ENCODE results near the gene FXYD3.
A peak's percentile ranks its signal among the peaks of the same experiment; 100 is the strongest.

The FXYD3 gene

DNA sequence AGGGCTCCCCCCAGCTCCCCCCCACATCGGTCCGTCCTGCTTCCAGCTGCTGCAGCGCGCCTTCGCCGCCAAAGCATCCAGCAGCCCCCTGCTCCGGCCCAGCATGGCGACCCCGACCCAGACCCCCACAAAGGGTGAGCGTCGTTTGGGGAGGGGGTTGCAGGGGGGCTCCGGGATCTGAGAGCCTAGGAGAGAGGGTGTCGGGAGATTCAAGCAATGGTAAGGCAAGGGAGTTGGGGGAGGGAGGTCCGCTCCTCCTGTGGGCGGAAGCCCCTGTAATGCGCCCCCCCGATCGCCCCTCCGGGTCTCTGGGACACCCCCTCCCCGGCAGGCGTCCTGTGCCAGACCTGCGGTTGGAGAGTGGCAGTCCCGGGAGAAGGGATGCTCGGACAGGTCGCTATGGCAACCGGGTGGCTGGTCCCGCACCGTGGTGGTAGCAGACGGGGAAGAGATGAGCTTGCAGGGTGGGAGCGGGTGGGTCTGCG, 27.6 kb downstream of the FXYD3 start, which contains the start of gene FXYD7:
Gene FXYD7, plus strand, starts transcription at position 25 of the 485 bp plus-strand sequence. Its CDS starts 79 bp downstream, at position 104.
- Histone ChIP-seq H3K27me3 (no peaks in the 10 kb centered on the region), H3K4me1 (peaks cover 0 to 42% (median 29%) of the 10 kb centered on the region in 4 donors), H3K27ac (no peak within 1 kb of the TSS), H3K9me3 (no peaks in the 10 kb centered on the region), H3K36me3 (no peaks in the 10 kb centered on the region), H3K4me3 (no peak within 1 kb of the TSS)
- TF ChIP-seq, protein P1, sequence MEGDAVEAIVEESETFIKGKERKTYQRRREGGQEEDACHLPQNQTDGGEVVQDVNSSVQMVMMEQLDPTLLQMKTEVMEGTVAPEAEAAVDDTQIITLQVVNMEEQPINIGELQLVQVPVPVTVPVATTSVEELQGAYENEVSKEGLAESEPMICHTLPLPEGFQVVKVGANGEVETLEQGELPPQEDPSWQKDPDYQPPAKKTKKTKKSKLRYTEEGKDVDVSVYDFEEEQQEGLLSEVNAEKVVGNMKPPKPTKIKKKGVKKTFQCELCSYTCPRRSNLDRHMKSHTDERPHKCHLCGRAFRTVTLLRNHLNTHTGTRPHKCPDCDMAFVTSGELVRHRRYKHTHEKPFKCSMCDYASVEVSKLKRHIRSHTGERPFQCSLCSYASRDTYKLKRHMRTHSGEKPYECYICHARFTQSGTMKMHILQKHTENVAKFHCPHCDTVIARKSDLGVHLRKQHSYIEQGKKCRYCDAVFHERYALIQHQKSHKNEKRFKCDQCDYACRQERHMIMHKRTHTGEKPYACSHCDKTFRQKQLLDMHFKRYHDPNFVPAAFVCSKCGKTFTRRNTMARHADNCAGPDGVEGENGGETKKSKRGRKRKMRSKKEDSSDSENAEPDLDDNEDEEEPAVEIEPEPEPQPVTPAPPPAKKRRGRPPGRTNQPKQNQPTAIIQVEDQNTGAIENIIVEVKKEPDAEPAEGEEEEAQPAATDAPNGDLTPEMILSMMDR (IDR thresholded peaks at IDR 0.05) = peak in 1 of 2 experiments; percentile 7
- DNase-seq = no peak
- intact Hi-C loops (cut with DNase I; ENCODE audit: low total_unique reads) = loop anchor here (5.0 kb wide), 1 partner anchor 76 kb away; no protein-coding TSS in a partner anchor

DNA sequence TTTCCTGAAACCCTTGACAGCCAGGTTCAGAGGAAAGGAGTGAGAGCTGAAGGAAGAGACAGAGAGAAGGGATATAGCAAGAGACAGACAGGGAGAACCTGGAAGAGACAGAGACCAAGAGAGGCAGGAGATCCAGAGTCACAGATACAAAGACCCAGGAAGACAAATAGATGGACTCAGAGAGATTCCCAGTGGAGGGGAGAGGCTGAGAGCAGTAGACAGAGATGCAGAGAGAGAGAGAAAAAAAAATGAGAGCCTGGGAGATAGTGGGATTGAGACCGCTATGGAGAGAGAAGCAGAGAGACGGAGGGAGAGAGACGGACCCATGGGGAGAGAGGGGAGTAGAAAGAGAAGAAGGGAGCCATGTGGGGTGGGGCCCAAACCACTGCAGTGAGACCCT, 28.2 kb downstream of the FXYD3 start:
- no peaks in the 10 kb centered on the region for H3K9me3 ChIP-seq
- intact Hi-C loops (cut with DNase I; ENCODE audit: low total_unique reads) = loop anchor here (5.0 kb wide), 1 partner anchor 77 kb away; no protein-coding TSS in a partner anchor
- H3K27me3 ChIP-seq = no peaks in the 10 kb centered on the region
- H3K36me3 ChIP-seq = no peaks in the 10 kb centered on the region
- H3K27ac ChIP-seq = no peak overlapping the region
- H3K4me3 ChIP-seq = no peak overlapping the region
- TF ChIP-seq, protein P1 (IDR thresholded peaks at IDR 0.05) = no peak
- peaks cover 0 to 36% (median 24%) of the 10 kb centered on the region in 4 donors for H3K4me1 ChIP-seq
- no peak for DNase-seq

DNA sequence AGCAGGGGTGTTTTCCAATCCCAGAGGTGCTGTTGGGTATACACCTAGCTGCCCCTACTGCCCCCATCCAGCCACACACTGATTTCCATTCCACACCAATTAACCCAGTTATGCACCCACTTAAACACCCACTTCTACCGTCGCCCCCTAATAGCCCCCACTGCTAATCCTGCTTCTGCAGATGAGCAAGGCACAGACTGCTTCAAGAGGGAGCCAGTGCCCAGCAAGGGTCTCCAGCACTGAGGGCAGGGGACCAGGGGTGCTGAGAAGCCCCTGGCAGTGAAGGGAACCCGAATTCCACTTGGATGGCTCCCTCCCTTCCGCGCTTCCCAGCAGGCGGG, 28.6 kb downstream of the FXYD3 start:
- H3K4me1 ChIP-seq = peaks cover 0 to 36% (median 23%) of the 10 kb centered on the region in 4 donors
- TF ChIP-seq, protein P1 (IDR thresholded peaks at IDR 0.05) = no peak
- no peak for DNase-seq
- H3K9me3 ChIP-seq = no peaks in the 10 kb centered on the region
- H3K4me3 ChIP-seq = no peak overlapping the region
- H3K27me3 ChIP-seq = no peaks in the 10 kb centered on the region
- intact Hi-C loops (cut with DNase I; ENCODE audit: low total_unique reads) = loop anchor here (5.0 kb wide), 1 partner anchor 77 kb away; no protein-coding TSS in a partner anchor
- H3K36me3 ChIP-seq = no peaks in the 10 kb centered on the region
- no peak overlapping the region for H3K27ac ChIP-seq

DNA sequence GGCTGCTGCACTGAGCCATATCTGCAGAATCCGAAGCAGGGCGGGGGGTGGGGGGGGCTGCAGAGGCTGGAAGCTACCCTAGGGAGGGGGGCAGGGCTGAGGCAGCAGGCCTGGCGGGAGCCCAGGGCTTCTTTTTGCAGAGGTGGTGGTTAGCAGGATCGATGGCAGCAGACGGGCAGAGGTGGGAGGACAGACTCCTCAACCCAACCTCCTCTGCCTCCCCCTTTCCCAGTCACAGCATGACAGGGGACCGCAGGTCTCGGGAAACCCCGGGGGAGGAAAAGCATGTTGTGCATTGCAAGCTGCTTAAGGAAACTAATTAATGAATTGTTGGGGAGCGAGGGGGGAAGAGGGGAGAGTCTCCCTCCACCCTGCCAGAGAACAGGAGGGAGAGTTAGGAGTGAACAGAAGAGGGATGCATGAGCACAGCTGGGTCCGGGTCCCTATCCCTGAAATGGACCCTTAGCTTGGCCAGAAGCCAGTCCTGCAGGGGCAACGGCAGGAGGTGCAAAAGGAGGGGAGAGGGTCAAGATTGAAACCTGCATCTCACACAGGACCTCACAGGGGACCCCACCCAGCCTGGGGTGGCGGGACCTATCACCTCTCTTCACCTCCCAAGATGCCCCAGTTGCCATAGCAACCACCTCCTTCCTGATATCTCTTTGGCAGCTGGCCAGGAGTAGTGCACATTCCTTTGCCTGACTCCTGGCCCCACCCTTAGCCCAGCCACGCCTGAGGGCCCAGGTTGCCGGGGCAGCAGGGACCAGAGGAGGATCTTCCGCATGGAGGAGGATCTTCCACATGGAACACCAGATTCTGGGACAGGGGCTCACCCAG, 29.2 kb downstream of the FXYD3 start:
- H3K9me3 ChIP-seq = no peaks in the 10 kb centered on the region
- DNase-seq = no peak
- H3K36me3 ChIP-seq = no peaks in the 10 kb centered on the region
- no peaks in the 10 kb centered on the region for H3K27me3 ChIP-seq
- no peak overlapping the region for H3K4me3 ChIP-seq
- TF ChIP-seq, protein P1 (IDR thresholded peaks at IDR 0.05) = no peak
- intact Hi-C loops (cut with DNase I; ENCODE audit: low total_unique reads) = loop anchor here (5.0 kb wide), 1 partner anchor 78 kb away; no protein-coding TSS in a partner anchor
- H3K27ac ChIP-seq = no peak overlapping the region
- H3K4me1 ChIP-seq = peaks cover 0 to 34% (median 20%) of the 10 kb centered on the region in 4 donors

DNA sequence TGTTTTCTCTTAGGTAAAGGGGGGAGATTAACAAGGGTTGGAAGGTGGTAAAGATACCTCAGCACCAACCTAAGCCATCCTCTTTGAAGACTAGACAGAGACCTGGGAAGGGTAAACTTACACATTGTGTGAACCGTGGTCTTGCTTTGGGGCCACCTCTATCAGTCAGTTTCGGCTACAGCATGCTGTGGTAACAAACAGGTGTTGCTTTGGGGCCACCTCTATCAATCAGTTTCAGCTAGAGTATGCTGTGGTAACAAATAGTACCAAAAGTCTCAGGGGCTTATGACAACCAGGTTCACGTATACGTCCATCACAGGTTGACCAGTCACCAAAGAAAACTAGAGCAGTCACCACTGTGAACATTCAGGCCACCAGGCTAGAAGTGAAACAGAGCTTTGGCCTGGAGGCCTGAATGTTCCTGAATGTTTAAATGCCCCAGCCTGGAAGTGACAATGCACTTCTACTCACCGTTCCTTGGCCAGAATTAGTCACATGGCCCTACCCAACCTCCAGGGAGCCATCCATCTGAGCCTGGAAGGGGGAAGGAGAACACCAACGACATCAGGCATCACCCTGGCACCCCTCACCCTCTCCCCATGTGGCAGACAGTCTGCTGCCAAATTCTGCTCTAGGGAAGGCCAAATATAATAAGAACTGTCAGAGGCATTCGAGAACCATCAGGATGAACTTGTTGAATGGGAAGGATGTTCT, 31.3 kb downstream of the FXYD3 start:
- Histone ChIP-seq H3K27ac (no peak overlapping the region), H3K9me3 (no peaks in the 10 kb centered on the region), H3K4me1 (peaks cover 0 to 24% (median 8%) of the 10 kb centered on the region in 4 donors), H3K27me3 (peaks cover 0 to 13% of the 10 kb centered on the region in 2 donors), H3K4me3 (no peak overlapping the region), H3K36me3 (no peaks in the 10 kb centered on the region)
- DNase-seq = no peak
- TF ChIP-seq, protein P1 (IDR thresholded peaks at IDR 0.05) = no peak
- intact Hi-C loops (cut with DNase I; ENCODE audit: low total_unique reads) = no loop called here

All from tibial artery (tissue), 4 donors.